Omental fat pad (tissue), 4 donors: Measurements from ENCODE around the gene MOGAT1. TPM values are rescaled to one million over a fixed set of nuclear protein-coding genes. Genes with fewer than 3 reads are reported as not detected.

Experiments used
- ATAC-seq: fragments of 150-250 bp; one replicate; pipeline ENCODE4 v1.9.1; 2016; ENCODE audit warnings: mild to moderate bottlenecking, moderate library complexity; ENCODE audit not compliant: low FRiP score
- DNase-seq: peaks from one replicate; pipeline ENCODE4 v3.0.0-alpha.2; 2019; ENCODE audit warnings: low spot score
- CTCF ChIP-seq, 3 donors: fragments of 450-650 bp; IDR thresholded peaks; one replicate each; pipeline ENCODE4 v1.5.1; 2016 to 2017; ENCODE audit warnings: antibody characterized with exemption in 3 of 3, mild to moderate bottlenecking in 3 of 3, moderate library complexity in 2 of 3
- total RNA-seq, 4 donors: library from RNA; depleted of rRNA; stranded (reverse); fragments of >200 nt; gene quantifications; one replicate each; pipeline ENCODE4 v1.1.0, GENCODE V29; 2016

Gene MOGAT1
- total RNA-seq, 4 donors from 2014 or later, result 0.95 to 2.4 TPM; not detected in 2

- TF ChIP-seq CTCF (IDR thresholded peaks at IDR 0.05), result no peak
- ATAC-seq, result no peak
- no peak for DNase-seq
Observed at GRCh38 chr2:222670191-222671038, 1.0 kb upstream of the MOGAT1 start.

- DNase-seq (no peak), ATAC-seq (no peak)
Observed at GRCh38 chr2:222672068-222672401, 577 bp downstream of the MOGAT1 start.

GRCh38 chr2:222673273-222673672 lies 1.8 kb downstream of the MOGAT1 start:
- ATAC-seq (no peak), DNase-seq (no peak)
- no peak for TF ChIP-seq CTCF (IDR thresholded peaks at IDR 0.05)

More at GRCh38 chr2:222672068-222672401, 577 bp downstream of the MOGAT1 start:
- no peak for TF ChIP-seq CTCF (IDR thresholded peaks at IDR 0.05)

GRCh38 chr2:222673883-222674282 lies 2.4 kb downstream of the MOGAT1 start:
- ATAC-seq (no peak), DNase-seq (no peak)
- no peak for TF ChIP-seq CTCF (IDR thresholded peaks at IDR 0.05)

GRCh38 chr2:222677981-222678380 lies 6.5 kb downstream of the MOGAT1 start:
- DNase-seq, result no peak
- ATAC-seq, result no peak
- no peak for TF ChIP-seq CTCF (IDR thresholded peaks at IDR 0.05)

GRCh38 chr2:222683805-222684204 lies 12.3 kb downstream of the MOGAT1 start:
- DNase-seq, result no peak
- no peak for TF ChIP-seq CTCF (IDR thresholded peaks at IDR 0.05)
- ATAC-seq, result no peak
